NCI-H1694 treated with DMSO at 0.1 percent for 48 hours (cell line): ENCODE data around the gene CCND2.

ENCODE experiments used
- DNase-seq: peaks from one replicate; lab custom pipeline; 2025; lab: John Stamatoyannopoulos, UW

CCND2 gene

GRCh38 chr12:4289998-4290790, 16.6 kb downstream of the CCND2 start:
- DNase-seq = no peak

GRCh38 chr12:4292341-4293073, 18.9 kb downstream of the CCND2 start:
- DNase-seq = no peak

- DNase-seq = no peak
Measured at GRCh38 chr12:4293299-4293965, 19.9 kb downstream of the CCND2 start.

GRCh38 chr12:4293966-4294505, 20.5 kb downstream of the CCND2 start:
- DNase-seq = no peak

DNA sequence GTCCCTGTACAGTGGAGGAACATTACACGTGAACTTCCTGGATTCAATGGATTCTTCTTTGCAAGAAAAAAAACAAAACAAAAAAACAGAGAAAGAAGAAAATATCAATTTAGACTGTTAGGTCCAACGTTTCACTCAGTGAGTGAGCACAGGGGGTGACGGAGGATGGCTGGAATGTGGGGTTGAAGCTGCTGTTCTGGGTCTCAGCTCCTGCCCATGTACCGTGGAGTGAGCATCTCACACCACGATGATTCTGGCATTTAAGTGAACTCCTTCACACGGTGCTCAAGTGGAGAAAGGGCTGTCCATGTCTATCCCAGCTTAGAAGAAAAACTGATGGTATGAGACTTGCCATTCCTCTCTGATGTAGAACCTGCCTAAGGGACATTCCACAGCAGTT, 23.2 kb downstream of the CCND2 start:
- DNase-seq = no peak

GRCh38 chr12:4297617-4298016, 24.1 kb downstream of the CCND2 start:
- DNase-seq = no peak

DNA sequence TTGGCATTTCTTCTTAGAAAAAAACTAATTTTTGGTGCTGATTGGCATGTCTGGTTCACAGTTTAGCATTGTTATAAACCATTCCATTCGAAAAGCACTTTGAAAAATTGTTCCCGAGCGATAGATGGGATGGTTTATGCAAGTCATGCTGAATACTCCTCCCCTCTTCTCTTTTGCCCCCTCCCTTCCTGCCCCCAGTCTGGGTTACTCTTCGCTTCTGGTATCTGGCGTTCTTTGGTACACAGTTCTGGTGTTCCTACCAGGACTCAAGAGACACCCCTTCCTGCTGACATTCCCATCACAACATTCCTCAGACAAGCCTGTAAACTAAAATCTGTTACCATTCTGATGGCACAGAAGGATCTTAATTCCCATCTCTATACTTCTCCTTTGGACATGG, 27.3 kb downstream of the CCND2 start:
- DNase-seq = no peak

DNA sequence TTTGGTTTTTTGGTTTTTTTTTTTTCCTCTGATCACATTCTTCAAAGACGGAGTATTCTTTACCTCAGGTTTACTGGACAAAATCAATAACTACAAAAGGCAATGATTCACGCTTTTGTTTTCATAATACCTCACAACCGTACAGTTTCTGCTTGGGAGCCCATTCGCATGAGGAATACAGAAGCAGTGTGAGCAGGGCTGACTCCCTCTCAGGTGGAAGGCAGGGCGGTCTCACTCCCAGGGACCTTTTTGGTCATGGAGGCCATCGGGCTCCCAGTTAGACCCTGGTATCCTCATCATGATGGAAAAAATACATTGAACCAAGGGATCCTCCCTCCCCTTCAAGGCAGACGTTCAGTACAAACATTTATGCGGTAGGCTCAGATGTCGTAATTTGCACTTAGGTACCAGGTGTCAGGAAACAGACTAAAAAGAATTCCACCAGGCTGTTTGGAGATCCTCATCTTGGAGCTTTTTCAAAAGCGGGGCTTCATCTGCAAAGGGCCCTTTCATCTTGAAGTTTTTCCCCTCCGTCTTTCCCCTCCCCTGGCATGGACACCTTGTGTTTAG, 28.5 kb downstream of the CCND2 start:
- DNase-seq = no peak

- DNase-seq = no peak
Measured at GRCh38 chr12:4302881-4303280, 29.3 kb downstream of the CCND2 start.

DNA sequence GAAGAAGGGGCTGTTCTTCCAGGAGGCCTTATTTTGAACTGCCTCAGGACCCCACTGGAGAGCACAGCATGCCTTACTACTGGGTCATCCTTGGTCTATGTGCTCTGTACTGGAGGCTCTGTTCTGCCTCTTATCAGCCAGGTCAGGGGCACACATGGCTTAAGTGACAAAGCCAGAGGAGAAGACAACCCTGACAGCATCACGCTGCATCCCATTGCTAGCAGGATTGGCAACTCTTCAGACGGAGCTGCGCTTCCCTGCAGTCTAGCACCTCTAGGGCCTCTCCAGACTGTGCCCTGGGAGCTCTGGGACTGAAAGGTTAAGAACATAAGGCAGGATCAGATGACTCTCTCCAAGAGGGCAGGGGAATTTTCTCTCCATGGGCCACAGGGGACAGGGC, 30.2 kb downstream of the CCND2 start:
- DNase-seq = no peak

- DNase-seq = peak; percentile 73
Measured at GRCh38 chr12:4307593-4308333, 34.2 kb downstream of the CCND2 start.

- no peak for DNase-seq
Measured at GRCh38 chr12:4308334-4308950, 34.9 kb downstream of the CCND2 start.

- no peak for DNase-seq
Measured at GRCh38 chr12:4311776-4312175, 38.2 kb downstream of the CCND2 start.

DNA sequence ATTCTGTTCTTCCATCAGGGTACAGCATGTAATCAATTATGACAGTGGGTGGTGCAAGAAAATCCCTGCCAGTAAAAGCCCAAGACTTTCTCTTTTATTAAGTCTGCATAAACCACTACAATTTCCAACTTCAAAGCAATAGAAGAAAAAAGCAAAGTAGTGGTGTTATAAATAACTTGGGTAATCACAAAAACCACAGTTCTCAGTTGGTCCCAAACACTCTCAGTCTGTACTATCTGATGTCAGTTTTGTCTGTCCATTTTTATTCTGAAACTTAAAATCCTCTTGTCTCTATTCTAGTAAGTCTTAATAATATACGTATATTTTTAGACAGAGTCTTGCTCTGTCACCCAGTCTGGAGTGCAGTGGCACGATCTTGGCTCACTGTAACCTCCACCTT, 38.7 kb downstream of the CCND2 start:
- no peak for DNase-seq

- no peak for DNase-seq
Measured at GRCh38 chr12:4320497-4320852, 46.9 kb downstream of the CCND2 start.

DNA sequence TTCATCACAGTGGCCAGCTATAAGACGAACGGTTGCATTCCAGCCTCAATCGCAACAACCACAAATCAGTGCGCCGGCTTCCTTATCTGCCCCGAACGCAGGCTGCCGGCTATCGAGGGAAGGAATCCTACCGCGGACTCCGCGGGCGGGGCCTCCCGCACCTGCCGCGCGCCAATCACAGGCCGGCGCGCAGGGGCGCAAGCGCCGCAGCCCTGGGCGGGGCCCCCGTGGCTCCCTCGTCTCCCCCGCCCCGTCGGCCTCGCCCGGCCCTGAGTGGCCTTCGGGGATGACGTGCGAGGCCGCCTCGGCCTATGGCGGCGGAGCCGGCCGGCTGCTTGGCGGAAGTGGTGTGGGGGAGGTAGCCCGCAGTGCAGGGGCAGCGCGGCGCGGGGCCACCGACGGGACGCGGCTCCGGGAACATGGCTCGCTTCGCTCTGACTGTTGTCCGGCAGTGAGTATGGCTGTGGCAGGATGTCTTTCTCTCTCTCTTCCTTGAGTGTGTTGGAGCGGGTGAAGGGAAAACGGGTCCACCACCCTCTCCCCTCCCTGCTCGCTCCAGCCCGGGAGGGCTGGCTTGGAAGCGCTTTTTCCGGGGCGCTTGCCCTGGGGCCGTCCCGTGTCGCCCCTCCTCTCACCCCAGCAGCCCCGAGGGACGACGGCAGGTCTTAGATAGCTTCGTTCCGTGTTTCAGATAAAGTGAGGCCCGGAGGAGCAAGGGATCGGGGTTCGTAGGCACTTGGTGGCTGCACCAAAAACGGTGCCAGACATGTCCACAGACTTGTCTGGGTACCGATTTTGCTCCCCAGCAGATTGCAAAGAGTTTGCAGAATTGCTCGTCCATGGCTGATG, 47.5 kb downstream of the CCND2 start, which contains the start of gene TIGAR:
Gene TIGAR (plus strand): TSS at position 361 of the 849 bp plus-strand sequence. CDS start 59 bp downstream, at position 420.
- DNase-seq = peak; percentile 81

- no peak for DNase-seq
Measured at GRCh38 chr12:4322726-4323125, 49.2 kb downstream of the CCND2 start.
